Upper lobe of left lung (tissue), 4 donors: ENCODE measurements around the gene NRXN3.

Experiments used
- EP300 ChIP-seq, 4 donors: sonication (generic); formaldehyde crosslinking; IDR thresholded peaks; one replicate each; pipeline ENCODE4 v1.5.1; 2017; ENCODE audit warnings: antibody characterized with exemption in 4 of 4, control low read depth in 2 of 4
- POLR2A ChIP-seq, 4 donors: fragments of 450-650 bp; IDR thresholded peaks; one replicate each; pipeline ENCODE4 v1.5.1; 2016 to 2017; ENCODE audit warnings: antibody characterized with exemption in 4 of 4, mild to moderate bottlenecking in 2 of 4
- POLR2AphosphoS5 ChIP-seq, 2 donors: sonication (generic); formaldehyde crosslinking; IDR thresholded peaks; one replicate each; pipeline ENCODE4 v1.5.1; 2017; ENCODE audit warnings: antibody characterized with exemption in 2 of 2

- TF ChIP-seq EP300 (IDR thresholded peaks at IDR 0.05) (no peak), POLR2A (IDR thresholded peaks at IDR 0.05) (no peak), POLR2AphosphoS5 (IDR thresholded peaks at IDR 0.05) (no peak)
These were observed 535.8 kb downstream of the NRXN3 start for GRCh38 chr14:78705989-78706388.
